Measurements from ENCODE around the gene CEP20. TPM values are rescaled to one million over a fixed set of nuclear protein-coding genes. Genes with fewer than 3 reads are reported as not detected.

The CEP20 gene
- total and polyA plus RNA-seq, 10 of the 15 experiments (the other 5 are each of a cell fraction or from before 2014, with no cell fraction given): 33.4 to 57.8 (median 52.6) TPM

GRCh38 chr16:15822957-15823356 lies 65.4 kb downstream of the CEP20 start (continued):
- TF ChIP-seq CUX1 (IDR thresholded peaks at IDR 0.05; ENCODE audit: insufficient replicate concordance, low read depth, low read length): no peak
- no peak for TF ChIP-seq TAF1 (IDR thresholded peaks at IDR 0.05; ENCODE audit: borderline replicate concordance, low read depth, low read length)

DNA sequence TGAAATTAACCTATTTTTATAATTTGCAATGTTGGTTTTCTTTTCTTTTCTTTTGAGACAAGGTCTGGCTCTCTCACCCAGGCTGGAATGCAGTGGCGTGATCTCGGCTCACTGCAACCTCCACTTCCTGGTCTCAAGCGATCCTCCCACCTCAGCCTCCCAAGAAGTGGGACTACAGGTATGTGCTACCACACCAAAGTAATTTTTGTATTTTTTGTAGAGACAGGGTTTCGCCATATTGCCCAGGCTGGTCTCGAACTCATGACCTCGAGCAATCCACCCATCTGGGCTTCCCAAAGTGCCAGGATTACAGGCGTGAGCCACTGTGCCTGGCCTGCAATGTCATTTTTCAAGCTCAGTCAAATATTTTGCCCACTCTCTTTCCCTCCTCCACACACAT lies 67.6 kb downstream of the CEP20 start:
- Histone ChIP-seq H2AFZ (ENCODE audit: control insufficient read depth, low read depth, low read length) (no peak overlapping the region), H3K4me2 (ENCODE audit: control insufficient read depth, insufficient read depth) (no peak overlapping the region), H3K27ac (ENCODE audit: control insufficient read depth, insufficient read depth) (no peak overlapping the region), H3K9ac (ENCODE audit: control insufficient read depth, insufficient read depth, low read length) (no peak overlapping the region), H3K4me1 (ENCODE audit: control insufficient read depth, insufficient read depth, low read length) (no peaks in the 10 kb centered on the region), H3K36me3 (ENCODE audit: control insufficient read depth in 2 of 2, insufficient read depth in 2 of 2, low read length in 1 of 2) (no peaks in the 10 kb centered on the region), H3K27me3 (replicated peaks in 1 of 2; ENCODE audit: control insufficient read depth in 2 of 2, insufficient read depth in 2 of 2, low read length in 1 of 2) (no peaks in the 10 kb centered on the region), H3K9me3 (replicated peaks; ENCODE audit: control insufficient read depth, insufficient read depth, low read length) (peaks cover 3% of the 10 kb centered on the region; the same call in 2 of the 3 replicates), H3K79me2 (ENCODE audit: control insufficient read depth, insufficient read depth, low read length) (no peaks in the 10 kb centered on the region), H4K20me1 (ENCODE audit: control insufficient read depth, insufficient read depth) (no peaks in the 10 kb centered on the region), H3K4me3 (no peak overlapping the region)
- ChIA-PET CTCF (interaction anchor here (0.7 to 2.4 kb wide), 10 partner anchors 8 to 393 kb away, joined by 3 to 19 read pairs (median 4); no protein-coding TSS in a partner anchor), RAD21 (ENCODE audit: unreplicated experiment) (interaction anchor here (0.7 to 2.9 kb wide), 5 partner anchors 43 to 307 kb away, joined by 3 to 19 read pairs (median 3); no protein-coding TSS in a partner anchor), POLR2A (no interaction called here), SMC1A (ENCODE audit: uncharacterized antibody, unreplicated experiment) (interaction anchor here (0.8 to 1.1 kb wide), 4 partner anchors 47 to 307 kb away, joined by 3 read pairs; no protein-coding TSS in a partner anchor)
- WGBS (ENCODE audit: insufficient coverage, insufficient replicate concordance, low lambda C conversion rate, missing lambda C conversion rate): 41% methylated on average over 7 of the region's 7 CpGs
- in situ Hi-C loops (cut with MboI) (no loop called here), intact Hi-C loops (cut with micrococcal nuclease; ENCODE audit: unreplicated experiment) (no loop called here)
- no peak for DNase-seq (ENCODE audit: low read depth, low spot score)
- no TSS peak for BruUV-seq (replicated peaks)
- no peak for FAIRE-seq
- no peak for ATAC-seq
- TF ChIP-seq SIN3A (IDR thresholded peaks at IDR 0.05; ENCODE audit: low read depth, low read length) (no peak), HCFC1 (IDR thresholded peaks at IDR 0.05; ENCODE audit: low read length) (no peak), BMI1 (IDR thresholded peaks at IDR 0.05; ENCODE audit: borderline replicate concordance) (no peak), CTCF (IDR thresholded peaks at IDR 0.05 in 2 of 3, conservative IDR thresholded peaks at IDR 0.05 in 1 of 3; ENCODE audit: control insufficient read depth in 2 of 3, extremely low read depth in 1 of 3, insufficient read depth in 1 of 3, low read depth in 3 of 3, low read length in 3 of 3) (no peak), EZH2 (IDR thresholded peaks at IDR 0.05; ENCODE audit: borderline replicate concordance, control insufficient read depth, low read depth, low read length) (no peak), NFYA (IDR thresholded peaks at IDR 0.05; ENCODE audit: borderline replicate concordance, low read depth, low read length) (no peak), CREM (IDR thresholded peaks at IDR 0.05; ENCODE audit: low read depth) (no peak), ETV6 (conservative IDR thresholded peaks at IDR 0.05 in 1 of 2, IDR thresholded peaks at IDR 0.05 in 1 of 2; ENCODE audit: borderline replicate concordance in 1 of 2, low read depth in 1 of 2) (no peak), IRF4 (IDR thresholded peaks at IDR 0.05; ENCODE audit: low read depth, low read length) (no peak)
- TF ChIP-seq, protein P1, sequence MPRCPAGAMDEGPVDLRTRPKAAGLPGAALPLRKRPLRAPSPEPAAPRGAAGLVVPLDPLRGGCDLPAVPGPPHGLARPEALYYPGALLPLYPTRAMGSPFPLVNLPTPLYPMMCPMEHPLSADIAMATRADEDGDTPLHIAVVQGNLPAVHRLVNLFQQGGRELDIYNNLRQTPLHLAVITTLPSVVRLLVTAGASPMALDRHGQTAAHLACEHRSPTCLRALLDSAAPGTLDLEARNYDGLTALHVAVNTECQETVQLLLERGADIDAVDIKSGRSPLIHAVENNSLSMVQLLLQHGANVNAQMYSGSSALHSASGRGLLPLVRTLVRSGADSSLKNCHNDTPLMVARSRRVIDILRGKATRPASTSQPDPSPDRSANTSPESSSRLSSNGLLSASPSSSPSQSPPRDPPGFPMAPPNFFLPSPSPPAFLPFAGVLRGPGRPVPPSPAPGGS (IDR thresholded peaks at IDR 0.05; ENCODE audit: borderline replicate concordance, insufficient read depth, low read depth, low read length, poor library complexity, severe bottlenecking): no peak
